ENCODE data around the gene NKAIN2. TPM values are rescaled to one million over a fixed set of nuclear protein-coding genes. Genes with fewer than 3 reads are reported as not detected.

Gene NKAIN2
- total RNA-seq, 1 experiment from 2014 or later, result not detected

DNA sequence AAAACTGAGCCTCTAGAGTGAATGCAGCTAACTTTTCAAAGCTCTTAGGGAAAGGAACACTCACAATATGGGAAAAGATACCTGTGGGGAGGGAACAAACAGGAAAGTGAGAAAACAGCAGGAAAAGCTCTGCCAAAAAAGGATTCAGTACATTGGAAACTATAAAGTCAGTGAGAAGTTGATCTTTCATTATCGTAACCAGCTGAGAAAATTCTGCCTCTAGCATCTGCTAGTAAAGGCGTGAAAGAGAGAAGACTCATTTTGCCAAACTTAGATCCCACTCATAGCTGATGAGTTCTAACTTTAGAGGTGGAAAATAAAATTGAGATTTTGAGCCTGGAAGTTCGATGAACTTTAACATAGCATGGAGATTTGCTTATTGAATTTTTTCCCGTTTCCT is 836.8 kb downstream of the NKAIN2 start:
- ChIA-PET POLR2A (no interaction called here), RAD21 (ENCODE audit: low non-redundant PET in 1 of 2, low total read pairs in 2 of 2, uncharacterized antibody in 2 of 2, unreplicated experiment in 2 of 2) (no interaction called here), CTCF (no interaction called here)
- DNase-seq (ENCODE audit: low read depth, low spot score), result no peak
- Histone ChIP-seq H3K9ac (ENCODE audit: low read length) (no peak overlapping the region), H3K9me2 (ENCODE audit: insufficient read depth) (no peaks in the 10 kb centered on the region), H3K36me3 (ENCODE audit: control insufficient read depth in 1 of 2, insufficient read depth in 2 of 2, low read length in 2 of 2) (no peaks in the 10 kb centered on the region), H3K4me3 (replicated peaks in 1 of 2; ENCODE audit: low read depth in 1 of 2, low read length in 2 of 2) (no peak overlapping the region), H3K4me1 (ENCODE audit: control insufficient read depth in 1 of 2, insufficient read depth in 2 of 2, low read length in 2 of 2) (no peaks in the 10 kb centered on the region), H3K4me2 (ENCODE audit: low read length) (no peak overlapping the region), H3K9me3 (ENCODE audit: control insufficient read depth in 1 of 2, insufficient read depth in 1 of 2, low read depth in 1 of 2, low read length in 2 of 2) (no peaks in the 10 kb centered on the region), H3K79me2 (ENCODE audit: insufficient read depth, low read length) (no peaks in the 10 kb centered on the region), H2AFZ (ENCODE audit: low read depth, low read length, poor library complexity, severe bottlenecking) (no peak overlapping the region), H4K20me1 (ENCODE audit: insufficient read depth) (no peaks in the 10 kb centered on the region; the same call in 1 of the 2 replicates), H3K27ac (ENCODE audit: low read depth, low read length) (no peak overlapping the region), H3K27me3 (ENCODE audit: insufficient read depth, low read length) (peaks cover 17% of the 10 kb centered on the region)
- BruUV-seq (replicated peaks), result no TSS peak
- intact Hi-C loops (cut with micrococcal nuclease), result no loop called here
- TF ChIP-seq CBX3 (IDR thresholded peaks at IDR 0.05; ENCODE audit: low read depth) (no peak), EGR1 (IDR thresholded peaks at IDR 0.05; ENCODE audit: low read depth) (no peak), SP1 (IDR thresholded peaks at IDR 0.05; ENCODE audit: low read depth) (no peak), JUND (IDR thresholded peaks at IDR 0.05) (no peak), FOSL1 (IDR thresholded peaks at IDR 0.05; ENCODE audit: low read depth) (no peak), ZNF274 (IDR thresholded peaks at IDR 0.05; ENCODE audit: low read depth, low read length) (no peak), TCF7L2 (IDR thresholded peaks at IDR 0.05; ENCODE audit: borderline replicate concordance, extremely low read depth, insufficient read depth, insufficient read length) (no peak), POLR2AphosphoS5 (IDR thresholded peaks at IDR 0.05; ENCODE audit: low read depth, low read length) (no peak), CEBPB (IDR thresholded peaks at IDR 0.05; ENCODE audit: low read depth) (no peak), YY1 (IDR thresholded peaks at IDR 0.05; ENCODE audit: extremely low read depth, insufficient replicate concordance, low read depth, low read length) (no peak), SRF (IDR thresholded peaks at IDR 0.05; ENCODE audit: low read depth) (no peak), ZFX (IDR thresholded peaks at IDR 0.05) (no peak), SIN3A (IDR thresholded peaks at IDR 0.05; ENCODE audit: low read depth) (no peak)
- TF ChIP-seq, protein P1, sequence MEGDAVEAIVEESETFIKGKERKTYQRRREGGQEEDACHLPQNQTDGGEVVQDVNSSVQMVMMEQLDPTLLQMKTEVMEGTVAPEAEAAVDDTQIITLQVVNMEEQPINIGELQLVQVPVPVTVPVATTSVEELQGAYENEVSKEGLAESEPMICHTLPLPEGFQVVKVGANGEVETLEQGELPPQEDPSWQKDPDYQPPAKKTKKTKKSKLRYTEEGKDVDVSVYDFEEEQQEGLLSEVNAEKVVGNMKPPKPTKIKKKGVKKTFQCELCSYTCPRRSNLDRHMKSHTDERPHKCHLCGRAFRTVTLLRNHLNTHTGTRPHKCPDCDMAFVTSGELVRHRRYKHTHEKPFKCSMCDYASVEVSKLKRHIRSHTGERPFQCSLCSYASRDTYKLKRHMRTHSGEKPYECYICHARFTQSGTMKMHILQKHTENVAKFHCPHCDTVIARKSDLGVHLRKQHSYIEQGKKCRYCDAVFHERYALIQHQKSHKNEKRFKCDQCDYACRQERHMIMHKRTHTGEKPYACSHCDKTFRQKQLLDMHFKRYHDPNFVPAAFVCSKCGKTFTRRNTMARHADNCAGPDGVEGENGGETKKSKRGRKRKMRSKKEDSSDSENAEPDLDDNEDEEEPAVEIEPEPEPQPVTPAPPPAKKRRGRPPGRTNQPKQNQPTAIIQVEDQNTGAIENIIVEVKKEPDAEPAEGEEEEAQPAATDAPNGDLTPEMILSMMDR (IDR thresholded peaks at IDR 0.05 in 2 of 3, conservative IDR thresholded peaks at IDR 0.05 in 1 of 3; ENCODE audit: borderline replicate concordance in 1 of 3, insufficient read depth in 1 of 3, low read depth in 2 of 3, low read length in 2 of 3), result no peak
- TF ChIP-seq, protein P2, sequence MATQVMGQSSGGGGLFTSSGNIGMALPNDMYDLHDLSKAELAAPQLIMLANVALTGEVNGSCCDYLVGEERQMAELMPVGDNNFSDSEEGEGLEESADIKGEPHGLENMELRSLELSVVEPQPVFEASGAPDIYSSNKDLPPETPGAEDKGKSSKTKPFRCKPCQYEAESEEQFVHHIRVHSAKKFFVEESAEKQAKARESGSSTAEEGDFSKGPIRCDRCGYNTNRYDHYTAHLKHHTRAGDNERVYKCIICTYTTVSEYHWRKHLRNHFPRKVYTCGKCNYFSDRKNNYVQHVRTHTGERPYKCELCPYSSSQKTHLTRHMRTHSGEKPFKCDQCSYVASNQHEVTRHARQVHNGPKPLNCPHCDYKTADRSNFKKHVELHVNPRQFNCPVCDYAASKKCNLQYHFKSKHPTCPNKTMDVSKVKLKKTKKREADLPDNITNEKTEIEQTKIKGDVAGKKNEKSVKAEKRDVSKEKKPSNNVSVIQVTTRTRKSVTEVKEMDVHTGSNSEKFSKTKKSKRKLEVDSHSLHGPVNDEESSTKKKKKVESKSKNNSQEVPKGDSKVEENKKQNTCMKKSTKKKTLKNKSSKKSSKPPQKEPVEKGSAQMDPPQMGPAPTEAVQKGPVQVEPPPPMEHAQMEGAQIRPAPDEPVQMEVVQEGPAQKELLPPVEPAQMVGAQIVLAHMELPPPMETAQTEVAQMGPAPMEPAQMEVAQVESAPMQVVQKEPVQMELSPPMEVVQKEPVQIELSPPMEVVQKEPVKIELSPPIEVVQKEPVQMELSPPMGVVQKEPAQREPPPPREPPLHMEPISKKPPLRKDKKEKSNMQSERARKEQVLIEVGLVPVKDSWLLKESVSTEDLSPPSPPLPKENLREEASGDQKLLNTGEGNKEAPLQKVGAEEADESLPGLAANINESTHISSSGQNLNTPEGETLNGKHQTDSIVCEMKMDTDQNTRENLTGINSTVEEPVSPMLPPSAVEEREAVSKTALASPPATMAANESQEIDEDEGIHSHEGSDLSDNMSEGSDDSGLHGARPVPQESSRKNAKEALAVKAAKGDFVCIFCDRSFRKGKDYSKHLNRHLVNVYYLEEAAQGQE (IDR thresholded peaks at IDR 0.05; ENCODE audit: low read depth), result no peak
- TF ChIP-seq, protein P3, sequence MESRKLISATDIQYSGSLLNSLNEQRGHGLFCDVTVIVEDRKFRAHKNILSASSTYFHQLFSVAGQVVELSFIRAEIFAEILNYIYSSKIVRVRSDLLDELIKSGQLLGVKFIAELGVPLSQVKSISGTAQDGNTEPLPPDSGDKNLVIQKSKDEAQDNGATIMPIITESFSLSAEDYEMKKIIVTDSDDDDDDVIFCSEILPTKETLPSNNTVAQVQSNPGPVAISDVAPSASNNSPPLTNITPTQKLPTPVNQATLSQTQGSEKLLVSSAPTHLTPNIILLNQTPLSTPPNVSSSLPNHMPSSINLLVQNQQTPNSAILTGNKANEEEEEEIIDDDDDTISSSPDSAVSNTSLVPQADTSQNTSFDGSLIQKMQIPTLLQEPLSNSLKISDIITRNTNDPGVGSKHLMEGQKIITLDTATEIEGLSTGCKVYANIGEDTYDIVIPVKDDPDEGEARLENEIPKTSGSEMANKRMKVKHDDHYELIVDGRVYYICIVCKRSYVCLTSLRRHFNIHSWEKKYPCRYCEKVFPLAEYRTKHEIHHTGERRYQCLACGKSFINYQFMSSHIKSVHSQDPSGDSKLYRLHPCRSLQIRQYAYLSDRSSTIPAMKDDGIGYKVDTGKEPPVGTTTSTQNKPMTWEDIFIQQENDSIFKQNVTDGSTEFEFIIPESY (IDR thresholded peaks at IDR 0.05; ENCODE audit: extremely low read depth, insufficient replicate concordance, low read length), result no peak
- TF ChIP-seq, protein P4, sequence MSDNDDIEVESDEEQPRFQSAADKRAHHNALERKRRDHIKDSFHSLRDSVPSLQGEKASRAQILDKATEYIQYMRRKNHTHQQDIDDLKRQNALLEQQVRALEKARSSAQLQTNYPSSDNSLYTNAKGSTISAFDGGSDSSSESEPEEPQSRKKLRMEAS (IDR thresholded peaks at IDR 0.05), result no peak
- ATAC-seq, result no peak
